Superior temporal gyrus (tissue), 1 donor: ENCODE measurements around the gene SSBP3.

Experiments used
- DNase-seq: peaks from one replicate; pipeline ENCODE4 v3.0.0-alpha.2; 2016; ENCODE audit errors: extremely low spot score

SSBP3 gene

DNA sequence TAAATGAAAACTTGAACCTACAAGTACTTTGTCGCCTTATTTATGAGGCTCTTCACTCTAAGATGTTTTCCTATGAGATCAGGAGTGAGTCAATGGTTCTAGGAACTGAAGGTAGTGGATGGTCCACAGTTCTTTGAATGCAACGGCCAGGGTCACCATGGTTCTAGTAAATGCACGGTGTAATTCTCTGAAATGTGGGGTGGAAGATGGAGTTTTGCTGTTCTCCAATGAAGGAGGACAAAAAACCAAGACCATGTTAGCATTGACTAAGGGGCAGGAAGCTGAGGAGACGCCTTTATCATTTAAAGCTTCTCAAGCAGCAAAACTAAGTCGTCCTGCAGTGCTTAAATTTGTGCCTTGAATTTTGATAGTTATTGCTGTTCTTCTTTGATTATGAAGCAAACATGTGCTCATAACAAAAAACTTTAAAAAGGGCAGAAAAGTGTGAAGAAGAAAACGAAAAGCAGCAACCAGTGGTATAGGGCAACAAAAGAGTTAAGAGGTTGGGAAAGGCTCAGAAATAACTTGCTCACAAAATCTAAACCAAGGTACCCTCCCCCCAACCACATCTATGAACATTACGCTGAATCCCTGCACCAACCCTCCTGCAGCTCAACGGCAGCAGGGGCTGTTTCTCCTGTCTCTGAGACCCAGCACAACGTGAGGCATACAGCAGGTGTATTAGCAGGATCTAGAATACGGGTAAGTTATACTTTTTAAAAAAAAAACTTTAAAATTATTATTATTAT lies 121.2 kb downstream of the SSBP3 start:
- DNase-seq: no peak

DNA sequence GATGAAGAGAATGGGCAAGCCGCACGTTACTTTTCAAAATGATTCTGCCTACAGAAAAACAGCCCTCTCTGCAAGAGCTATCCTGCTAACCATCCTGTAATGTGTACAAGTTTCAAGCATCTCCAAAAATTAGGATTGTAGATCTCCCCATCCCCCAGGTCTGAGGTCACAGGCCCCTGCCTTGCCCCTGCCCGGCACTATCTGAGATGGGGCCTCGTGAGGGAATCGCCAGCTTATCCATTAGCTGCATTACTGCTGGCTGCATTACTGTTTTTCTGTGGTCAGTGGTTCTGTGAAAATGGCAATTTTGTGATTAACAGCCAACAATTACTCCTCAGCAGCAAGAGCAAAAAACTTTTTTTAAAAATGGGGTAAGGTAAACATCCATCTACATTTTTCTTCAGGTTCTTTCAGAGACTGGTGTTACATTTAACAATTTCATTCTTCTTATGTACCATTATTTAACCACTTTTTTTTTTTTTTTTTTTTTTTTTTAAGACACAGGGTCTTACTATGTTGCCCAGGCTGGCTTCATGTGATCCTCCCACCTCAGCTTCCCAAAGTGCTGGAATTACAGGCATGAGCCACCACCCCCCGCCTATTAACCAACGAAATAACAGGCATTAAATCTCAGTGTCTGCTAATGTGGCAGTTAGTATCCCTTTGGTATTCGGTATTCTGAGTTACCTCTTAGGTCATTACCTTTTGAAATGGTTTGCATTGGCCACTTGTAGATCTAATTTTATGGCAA lies 122.4 kb downstream of the SSBP3 start:
- no peak for DNase-seq

DNA sequence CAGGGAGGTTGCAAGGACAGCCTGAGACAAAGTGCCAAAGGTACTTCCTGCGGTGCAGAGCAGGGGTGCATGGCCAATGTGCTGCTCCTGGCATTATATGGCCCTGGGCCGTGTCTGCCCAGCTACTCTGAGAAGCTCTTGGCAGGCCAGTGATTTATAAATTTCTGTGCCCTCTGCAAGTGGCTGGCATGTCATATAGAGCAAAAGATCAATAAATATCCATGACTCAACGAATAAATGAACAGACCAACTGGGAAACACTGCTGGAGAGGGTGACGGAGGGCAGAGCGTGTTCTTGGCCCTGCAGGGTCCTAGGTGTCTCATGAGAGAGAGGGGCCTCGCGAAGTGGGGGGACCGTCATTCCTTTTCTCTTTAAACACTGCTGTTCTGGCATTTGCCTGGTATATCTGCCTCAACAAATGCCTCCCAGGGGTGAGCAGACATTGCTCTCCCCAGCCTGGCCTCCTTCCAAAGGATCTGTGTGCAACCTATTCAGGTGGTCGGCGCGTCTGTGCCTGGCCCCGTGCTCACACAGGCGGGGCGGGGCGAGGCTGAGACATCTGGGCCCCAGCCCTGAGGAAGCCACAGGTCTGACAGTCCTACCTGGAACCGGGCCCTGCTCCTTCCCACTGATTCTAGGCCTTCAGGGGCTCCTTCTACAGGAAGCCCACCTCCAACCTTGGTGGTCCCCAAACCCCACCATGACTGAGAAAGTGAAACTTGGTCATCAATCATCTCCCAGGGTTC lies 123.9 kb downstream of the SSBP3 start:
- no peak for DNase-seq

DNA sequence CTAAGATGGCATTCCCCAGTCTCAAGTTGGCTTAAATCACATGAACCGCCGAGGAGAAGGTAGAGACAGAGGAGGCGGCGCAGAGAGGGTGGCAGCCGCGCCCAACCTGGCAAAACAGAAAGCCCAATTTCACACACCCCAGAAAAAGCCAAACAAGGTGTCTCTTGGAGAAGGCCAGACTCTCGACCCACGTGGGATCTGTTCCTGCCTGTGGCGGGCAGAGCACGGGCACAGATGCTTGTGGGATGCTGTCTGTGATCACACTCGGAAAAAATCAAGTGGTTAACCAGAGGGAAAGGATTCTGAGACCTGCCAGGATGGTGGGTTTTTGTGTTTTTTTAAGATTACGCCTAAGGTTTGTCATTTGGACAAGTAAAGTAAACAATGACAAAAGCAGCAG lies 125.5 kb downstream of the SSBP3 start:
- DNase-seq: no peak

DNA sequence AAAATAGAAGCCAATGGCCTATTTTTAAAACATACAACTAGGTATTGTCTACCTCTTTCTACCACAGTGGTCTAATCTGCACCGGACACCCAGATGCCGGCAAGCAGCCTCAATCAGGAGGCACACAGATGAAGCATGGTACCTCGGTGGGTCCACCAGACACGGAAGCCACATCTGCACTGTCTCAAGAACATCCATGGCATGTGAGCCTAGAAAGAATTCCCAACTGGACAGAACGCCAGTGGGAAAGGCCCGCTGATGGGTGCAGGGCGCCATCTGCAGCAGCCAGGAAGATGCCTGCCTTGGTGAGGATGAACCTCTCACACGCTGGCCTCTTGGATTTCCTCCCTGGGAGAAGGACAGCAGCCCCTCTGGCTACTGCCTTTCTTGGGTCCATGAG lies 126.7 kb downstream of the SSBP3 start:
- no peak for DNase-seq

DNA sequence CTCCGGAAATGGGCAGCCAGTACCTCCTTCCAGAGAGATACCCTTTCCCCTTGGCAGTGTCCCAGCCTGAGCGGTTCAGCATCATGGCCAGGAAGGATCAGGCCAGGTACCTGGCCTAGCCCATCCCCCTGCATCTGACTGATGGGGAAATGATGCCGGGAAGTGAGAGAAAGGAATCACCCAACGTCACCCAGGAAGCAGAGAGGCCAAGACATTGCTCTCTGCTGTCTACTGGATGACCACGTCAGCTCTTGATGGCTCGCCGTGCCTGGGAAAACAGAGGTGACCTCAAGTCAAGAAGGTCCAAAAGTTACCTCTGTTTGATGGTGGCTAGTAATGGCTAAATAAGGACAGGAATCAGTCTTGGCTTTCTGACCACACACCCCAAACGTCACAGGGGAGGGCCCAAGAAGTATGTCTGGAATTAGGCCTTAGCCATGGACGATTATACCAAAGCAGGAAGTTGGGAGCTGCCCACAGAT lies 127.2 kb downstream of the SSBP3 start:
- DNase-seq: no peak

DNA sequence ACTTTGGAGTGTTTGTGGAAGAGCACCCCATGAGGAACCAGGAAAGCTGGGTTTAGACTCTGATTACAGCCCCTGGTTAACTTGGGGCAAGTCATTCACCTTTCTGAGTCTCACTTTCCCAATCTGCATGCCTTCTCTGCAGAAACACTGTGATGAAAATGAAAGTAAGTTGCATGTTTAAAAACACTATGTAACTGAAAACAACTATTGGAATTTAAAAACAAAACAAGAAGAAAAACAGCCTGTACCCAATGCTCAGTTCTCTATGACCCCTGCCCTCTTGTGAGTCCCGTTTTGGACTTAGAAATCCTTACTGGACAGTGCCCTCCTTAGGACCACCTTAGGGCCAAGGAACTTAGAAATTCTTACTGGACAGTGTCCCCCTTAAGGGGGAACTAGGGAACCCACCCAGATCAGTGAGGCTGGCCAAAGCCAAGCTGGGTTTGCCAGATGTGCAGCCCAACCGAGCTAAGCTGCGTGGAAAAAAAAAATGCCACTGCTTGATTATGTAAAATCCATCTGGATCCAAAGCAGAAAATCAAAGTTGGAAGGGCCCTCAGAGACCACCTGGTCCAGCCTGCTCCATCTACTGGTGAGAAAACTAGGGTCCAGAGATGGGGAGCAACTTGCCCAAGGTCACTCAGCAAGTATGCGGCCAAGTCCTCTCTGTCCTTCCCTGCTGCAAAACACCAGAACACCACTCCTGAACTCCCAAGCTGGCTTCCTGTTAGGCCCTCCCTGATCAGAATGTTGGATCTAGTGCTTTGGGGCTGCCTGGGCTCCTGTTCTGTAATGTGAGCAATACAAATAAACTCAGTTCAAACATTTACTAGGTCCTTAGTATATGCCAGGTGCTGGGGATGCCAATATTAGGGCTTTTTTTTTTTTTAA lies 128.5 kb downstream of the SSBP3 start:
- no peak for DNase-seq

DNA sequence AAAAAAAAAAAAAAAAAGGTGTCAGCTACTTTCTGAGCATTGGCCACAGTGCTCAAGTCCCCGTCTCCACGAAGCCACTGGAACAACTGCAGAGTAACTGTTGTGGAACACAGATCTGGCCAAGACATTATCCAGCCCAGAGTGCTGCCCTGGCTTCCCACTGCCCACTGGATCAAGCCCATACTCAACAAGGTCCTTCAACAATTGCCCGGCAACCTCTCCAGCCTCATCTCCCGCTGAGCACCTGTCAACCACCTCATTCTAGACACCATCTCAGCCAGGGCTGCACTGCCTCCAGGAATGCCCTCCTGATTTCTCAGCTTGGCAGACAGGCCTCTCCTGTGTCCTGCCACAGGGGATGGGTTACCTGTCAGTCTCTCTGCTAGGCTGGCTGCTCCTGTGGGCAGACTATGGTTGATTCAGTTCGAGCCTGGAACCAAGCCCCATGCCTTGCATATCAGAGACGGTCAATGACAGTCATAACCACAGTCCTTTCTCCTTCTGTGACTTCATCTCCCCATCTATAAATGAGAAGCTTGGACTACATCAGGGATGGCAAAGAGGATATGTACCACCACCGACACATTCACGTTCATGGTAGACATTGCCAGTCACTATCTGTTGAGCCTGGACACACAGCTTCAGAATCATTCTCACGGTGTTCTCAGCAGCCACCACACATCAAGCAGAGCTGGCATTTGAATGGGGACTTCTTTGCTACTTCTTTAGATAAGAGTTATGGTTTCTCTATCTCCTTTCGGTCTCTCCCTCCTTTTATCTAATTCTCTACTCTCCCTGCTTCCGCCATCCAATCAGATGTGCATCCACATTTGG lies 129.4 kb downstream of the SSBP3 start:
- no peak for DNase-seq

DNA sequence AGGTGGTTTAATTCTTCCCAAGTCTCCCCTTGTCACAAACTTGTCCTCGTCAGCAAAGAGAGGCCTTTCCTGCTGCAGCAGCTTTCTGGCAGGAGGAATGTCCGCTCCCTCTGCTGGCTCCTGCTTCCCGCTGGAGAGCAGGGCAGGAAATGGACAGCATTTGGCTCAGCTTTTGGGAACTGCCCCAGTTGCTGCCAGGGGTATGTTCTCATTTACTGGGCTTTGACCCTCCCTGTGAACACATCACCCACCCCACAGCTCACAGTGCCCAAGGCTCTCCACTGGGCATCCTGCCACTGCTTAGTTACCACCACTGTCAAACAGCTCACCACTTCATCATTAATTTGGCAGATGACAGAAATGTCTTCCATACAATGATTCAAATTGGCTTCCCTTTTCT lies 130.8 kb downstream of the SSBP3 start:
- DNase-seq: no peak

DNA sequence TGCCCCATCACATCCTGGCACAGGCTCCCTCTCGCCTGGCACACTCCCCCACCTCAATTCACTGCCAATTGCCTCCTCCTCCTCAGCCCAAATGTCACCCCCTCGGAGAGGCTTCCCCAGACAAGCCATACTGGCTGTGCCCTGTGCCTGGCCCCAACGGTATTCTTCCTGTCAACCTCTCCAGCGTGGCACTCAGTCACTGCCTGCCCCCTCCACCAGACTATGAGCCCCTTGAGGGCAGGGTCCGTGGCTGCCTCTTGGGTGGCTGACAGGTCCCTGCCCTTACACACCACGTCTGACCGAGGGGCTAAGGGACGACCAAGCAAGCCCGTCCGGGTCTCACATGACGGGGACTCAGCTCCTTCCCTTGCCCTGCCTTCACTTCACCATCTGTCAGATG lies 131.3 kb downstream of the SSBP3 start:
- DNase-seq: no peak

DNA sequence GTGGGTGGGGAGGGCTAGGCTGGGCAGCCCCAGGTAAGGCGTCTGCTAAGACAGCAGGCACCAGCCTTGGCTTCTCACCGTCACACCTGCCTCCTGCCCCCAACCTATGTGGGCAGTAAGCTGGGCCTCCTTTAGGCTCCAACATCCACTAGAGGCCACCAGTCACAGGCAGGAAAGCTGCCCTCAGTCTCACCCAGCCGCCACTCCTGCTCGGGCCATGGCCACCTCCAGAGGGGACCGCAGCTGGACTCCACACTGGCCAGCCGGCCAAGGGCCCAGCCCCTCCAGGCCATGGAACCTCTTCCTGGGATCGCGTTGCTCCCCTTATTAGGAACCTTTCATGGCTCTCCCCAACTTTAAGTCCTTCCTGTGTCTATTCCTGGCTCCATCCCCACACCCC lies 131.7 kb downstream of the SSBP3 start:
- no peak for DNase-seq

DNA sequence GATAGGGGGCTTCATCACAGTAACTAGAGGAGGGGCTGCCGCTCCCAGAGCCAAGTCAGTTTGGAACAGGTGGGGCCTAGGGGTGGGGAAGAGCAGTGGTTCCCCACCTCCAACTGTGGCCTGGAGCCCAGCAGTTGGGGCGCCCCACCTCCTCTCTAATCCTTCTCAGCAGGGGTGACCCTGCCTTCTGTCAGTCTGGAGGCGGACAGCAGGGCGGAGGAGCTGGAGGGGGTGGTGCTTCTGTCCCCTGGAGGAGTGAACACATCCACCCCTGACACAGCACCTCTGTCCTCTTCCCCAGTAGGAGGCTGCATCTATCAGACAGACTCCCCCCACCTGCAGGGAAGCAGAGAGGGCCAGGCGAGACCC lies 132.4 kb downstream of the SSBP3 start:
- no peak for DNase-seq

DNA sequence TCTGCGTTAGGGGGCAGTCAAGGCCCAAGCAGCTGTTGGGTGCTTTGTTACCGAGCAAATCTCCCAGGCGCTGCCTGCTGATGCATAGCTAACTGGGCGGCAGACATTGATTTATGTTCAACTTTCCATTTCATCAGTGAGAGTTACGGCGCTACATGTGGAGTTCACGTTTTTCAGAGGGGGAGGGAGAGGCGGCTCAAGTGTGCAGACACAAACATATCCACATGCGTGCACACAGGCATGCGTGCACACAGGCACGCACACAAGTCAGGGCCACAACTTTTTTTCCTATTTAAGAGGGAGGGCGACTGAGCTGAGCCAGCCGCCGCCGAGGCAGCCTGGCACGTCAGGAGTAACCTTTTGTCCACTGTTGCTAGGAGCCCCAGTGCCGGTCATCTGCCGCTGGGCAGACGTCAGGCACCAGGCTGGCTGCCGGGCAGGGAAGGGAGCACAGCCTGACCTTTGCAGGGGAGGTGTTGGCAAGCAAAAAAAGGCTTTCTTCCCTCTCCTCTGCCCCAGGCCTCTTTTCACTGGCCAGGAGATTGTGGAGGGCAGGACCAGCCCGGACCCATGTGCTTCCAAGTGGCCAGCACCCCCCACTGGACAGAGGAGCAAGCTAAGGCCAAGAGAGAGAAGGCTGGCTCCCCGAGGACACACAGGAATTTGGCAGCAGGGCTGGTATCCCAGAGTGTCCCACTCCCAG lies 133.0 kb downstream of the SSBP3 start:
- DNase-seq: peak; percentile 89

DNA sequence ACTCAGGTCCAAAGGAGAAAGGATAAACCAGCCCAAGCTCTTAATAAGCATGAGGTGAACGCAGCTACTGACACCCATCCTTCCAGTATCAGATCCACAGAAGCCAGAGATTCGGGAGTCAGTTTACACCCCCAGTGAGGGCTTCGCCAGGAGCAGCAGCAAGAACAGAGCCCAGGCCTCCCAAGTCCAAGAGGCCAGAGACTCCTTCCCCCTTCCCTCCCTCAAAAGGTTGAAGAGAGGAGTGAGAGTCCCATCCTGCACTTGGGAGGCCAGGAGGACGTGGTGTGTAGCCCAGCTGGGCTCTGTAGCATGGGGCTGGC lies 133.5 kb downstream of the SSBP3 start:
- DNase-seq: no peak

DNA sequence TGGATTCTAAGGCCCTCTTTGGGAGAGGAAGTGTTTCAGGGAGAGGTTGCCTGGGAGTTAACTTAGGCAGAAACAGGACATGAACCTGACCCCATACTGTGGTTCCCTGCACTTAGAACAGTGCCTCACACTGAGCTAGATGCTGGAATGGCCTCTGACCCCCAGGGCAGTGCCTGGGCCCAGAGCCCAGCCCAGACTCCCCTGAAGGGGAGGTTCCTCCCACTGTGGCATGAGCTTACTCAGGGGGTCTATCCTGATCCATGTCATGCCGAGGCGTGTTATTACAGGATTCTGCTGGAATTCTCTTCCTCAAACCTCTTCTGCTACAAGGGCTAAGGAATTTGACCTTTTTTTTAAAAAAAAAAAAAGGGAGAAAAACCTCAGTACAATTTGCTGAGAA lies 134.1 kb downstream of the SSBP3 start:
- DNase-seq: no peak

DNA sequence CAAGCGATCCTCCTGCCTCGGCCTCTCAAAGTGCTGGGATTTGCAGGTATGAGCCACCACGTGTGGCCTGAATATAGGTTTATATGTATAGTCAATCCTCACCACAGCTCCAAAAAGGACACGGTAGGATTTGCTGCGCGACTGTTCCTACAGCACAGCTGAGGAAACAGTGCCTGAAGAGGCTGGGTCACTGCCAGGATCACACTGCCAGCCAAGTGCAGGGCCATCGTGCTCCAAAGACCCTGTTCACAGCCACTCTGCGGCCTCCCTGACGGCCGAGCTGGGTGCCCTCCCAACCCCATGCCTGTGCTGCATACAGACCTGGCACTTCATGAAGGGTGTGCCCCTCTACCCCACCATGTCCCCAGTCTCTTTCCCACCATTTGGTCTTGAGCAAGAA lies 134.9 kb downstream of the SSBP3 start:
- no peak for DNase-seq

DNA sequence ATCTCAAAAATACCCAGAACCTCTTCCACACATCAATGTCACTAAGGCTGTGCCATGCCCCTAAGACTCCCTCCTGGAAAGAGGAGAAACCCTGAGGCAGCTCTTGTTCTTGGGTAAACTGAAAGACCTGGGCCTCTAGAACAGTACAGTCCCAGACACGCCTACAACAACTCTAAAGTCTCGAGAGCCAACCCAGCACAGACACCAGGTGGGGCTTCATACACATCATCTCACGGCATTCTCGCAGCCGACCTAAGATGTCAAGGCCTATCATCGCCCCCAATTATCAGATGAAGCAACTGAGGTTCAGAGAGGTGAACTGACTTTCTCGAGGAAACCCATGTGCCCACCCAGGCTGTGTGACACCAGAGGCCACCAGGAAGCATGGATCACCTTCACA lies 135.7 kb downstream of the SSBP3 start:
- no peak for DNase-seq

DNA sequence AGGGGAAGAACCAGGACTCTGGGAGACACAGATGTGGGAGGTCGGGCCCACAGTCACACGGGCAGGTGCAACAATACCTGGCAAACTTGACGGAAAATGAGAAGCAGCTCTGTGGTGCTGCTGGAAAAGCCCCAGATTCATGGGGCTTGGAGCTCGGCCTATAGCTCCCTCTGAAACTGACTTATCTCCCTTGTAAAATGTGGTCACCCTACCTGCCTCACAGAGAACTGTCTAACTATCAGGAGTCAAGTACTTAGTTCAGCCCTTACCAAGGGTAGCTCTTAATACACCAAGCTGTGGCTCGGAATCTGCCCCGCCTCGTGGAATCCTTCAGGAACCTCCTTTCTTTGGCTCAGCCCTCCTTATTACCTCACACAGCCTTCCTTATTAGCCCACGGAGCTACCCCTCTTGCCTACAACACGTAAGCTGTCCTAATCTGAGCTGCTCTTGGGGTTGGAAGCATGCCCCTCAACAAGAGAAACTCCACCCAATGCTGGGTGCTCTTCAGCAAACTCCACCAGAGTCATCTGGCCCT lies 137.4 kb downstream of the SSBP3 start:
- no peak for DNase-seq

DNA sequence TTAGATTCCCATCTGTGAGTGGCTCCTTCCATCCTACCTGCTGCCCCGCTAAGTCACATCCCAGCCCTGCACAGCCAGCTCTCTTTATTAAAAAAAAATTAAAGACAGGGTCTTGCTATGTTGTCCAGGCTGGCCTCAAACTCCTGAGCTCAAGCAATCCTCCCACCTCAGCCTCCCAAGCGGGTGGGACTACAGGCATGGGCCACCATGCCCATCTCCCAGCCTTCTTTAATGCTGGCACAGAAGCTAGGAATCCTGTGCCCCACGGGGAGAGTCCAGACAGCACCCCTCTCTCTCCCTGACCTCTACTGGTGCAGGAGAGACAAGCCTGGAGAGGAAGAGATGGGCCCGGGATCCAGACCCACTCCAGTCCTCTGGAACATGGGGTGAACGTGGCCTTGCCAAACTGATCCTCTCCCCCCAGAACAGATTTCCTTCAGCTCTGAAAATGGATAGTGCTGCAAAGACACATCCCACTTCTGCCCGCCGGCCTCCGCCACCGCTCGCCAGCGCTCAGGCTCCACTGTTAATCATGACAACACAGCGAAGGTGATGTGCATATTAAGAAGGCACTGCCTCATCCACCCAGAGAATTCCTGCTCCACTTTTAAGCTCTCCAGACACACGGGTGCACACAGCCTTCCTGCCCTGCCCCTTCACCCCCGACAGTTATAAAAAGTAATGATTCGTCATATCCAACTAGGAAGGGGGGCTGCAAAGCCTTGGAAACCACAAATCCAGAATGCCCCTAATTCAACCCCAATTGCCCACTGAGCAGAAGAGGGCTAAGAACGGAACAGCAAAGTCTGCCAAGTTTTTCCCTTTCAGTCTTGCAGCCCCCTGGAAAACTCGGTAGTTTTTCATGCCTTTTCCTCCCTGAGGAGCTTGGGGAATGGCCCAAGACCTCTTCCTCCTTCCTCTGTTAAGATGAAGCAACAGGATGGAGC lies 138.1 kb downstream of the SSBP3 start:
- DNase-seq: no peak
